Osteoblast (primary cell): ENCODE measurements around the gene CAPZB. TPM values are rescaled to one million over a fixed set of nuclear protein-coding genes. Genes with fewer than 3 reads are reported as not detected.

ENCODE experiments used
- DNase-seq: peaks from one replicate; pipeline ENCODE4 v3.0.0; 2011; ENCODE audit warnings: low spot score, mixed read lengths; ENCODE audit not compliant: insufficient read length; ENCODE audit errors: missing footprints
- H2AFZ ChIP-seq: 2 replicates; pipeline ENCODE4 v1.6.0; 2011; ENCODE audit warnings: mild to moderate bottlenecking, low read length
- H3K27ac ChIP-seq: 2 replicates; pipeline ENCODE4 v1.5.1; 2011; ENCODE audit warnings: mild to moderate bottlenecking, low read depth, low read length, moderate library complexity
- H3K27me3 ChIP-seq: 2 replicates; pipeline ENCODE4 v1.6.0; 2012; ENCODE audit warnings: mild to moderate bottlenecking, control low read depth, inconsistent platforms, low read length, moderate library complexity; ENCODE audit not compliant: insufficient read depth
- H3K36me3 ChIP-seq: 2 replicates; pipeline ENCODE4 v1.5.1; 2011; ENCODE audit warnings: mild to moderate bottlenecking, low read length, control low read depth, moderate library complexity; ENCODE audit not compliant: insufficient read depth
- H3K4me1 ChIP-seq: 2 replicates; pipeline ENCODE4 v1.5.1; 2011; ENCODE audit warnings: mild to moderate bottlenecking, low read length, control low read depth, moderate library complexity; ENCODE audit not compliant: insufficient read depth
- H3K4me2 ChIP-seq: 2 replicates; pipeline ENCODE4 v1.6.0; 2011; ENCODE audit warnings: mild to moderate bottlenecking, low read length; ENCODE audit not compliant: insufficient read depth
- H3K4me3 ChIP-seq: fragments of 200-600 bp; sonication (generic); 3 replicates; pipeline ENCODE4 v1.5.1; 2012; ENCODE audit warnings: mild to moderate bottlenecking, low read length, inconsistent platforms; ENCODE audit not compliant: insufficient read depth
- H3K79me2 ChIP-seq: 2 replicates; pipeline ENCODE4 v1.6.0; 2012; ENCODE audit warnings: mild to moderate bottlenecking, low read length, control low read depth, inconsistent platforms; ENCODE audit not compliant: insufficient read depth
- H3K9me3 ChIP-seq: 2 replicates; pipeline ENCODE4 v1.5.1; 2011; ENCODE audit warnings: low read depth, low read length, control low read depth
- H4K20me1 ChIP-seq: 2 replicates; pipeline ENCODE4 v1.6.0; 2012; ENCODE audit warnings: mild to moderate bottlenecking, low read length, control low read depth; ENCODE audit not compliant: insufficient read depth
- total RNA-seq: library from RNA; depleted of rRNA; stranded (reverse); fragments of >200 nt; gene quantifications from 2 replicates; pipeline ENCODE4 v1.2.3, GENCODE V29; 2012
- TF ChIP-seq, protein P1 (sequence below): IDR thresholded peaks from 2 replicates; pipeline ENCODE4 v1.5.1; 2011; ENCODE audit warnings: mild to moderate bottlenecking, low read depth, low read length, moderate library complexity; ENCODE audit errors: extremely low read depth

Gene CAPZB
- total RNA-seq, 1 donor, result 217 TPM

DNA sequence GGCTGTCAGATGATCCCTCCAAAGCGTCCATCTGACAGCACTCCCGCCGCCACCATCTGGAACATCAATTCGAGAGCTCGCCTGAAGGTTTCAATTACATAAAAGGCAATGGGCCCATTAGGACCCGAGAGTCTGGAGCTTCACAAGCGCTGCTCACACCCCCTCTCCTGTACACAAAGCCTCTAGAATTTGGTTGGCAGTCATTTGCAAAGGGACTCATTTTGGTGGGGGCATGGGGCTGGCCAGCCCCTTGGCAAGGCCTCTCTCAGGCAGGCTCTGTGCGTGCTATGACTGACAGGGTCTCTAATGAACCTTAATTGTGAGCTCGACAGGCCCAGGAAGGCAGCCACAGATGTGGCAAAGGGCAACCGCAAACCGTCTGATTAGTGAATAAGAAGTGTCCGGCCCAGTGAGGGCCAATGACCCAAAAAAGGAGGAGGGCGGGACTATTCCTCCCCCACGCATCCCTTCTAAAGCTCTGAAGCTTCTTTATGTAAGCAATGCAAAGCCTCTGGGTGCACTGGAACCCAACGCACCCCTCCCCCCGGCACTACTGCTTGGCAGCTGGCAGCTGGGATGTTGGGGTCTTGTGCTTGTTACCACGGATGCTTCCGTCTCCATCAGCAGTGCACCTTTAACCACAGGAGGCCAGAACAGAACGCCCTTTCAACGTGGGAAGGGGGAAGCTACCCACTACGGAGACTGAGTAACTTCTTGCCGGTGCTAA lies 79.4 kb downstream of the CAPZB start:
- H3K27ac ChIP-seq, result no peak overlapping the region
- no peak overlapping the region for H3K4me3 ChIP-seq
- TF ChIP-seq, protein P1, sequence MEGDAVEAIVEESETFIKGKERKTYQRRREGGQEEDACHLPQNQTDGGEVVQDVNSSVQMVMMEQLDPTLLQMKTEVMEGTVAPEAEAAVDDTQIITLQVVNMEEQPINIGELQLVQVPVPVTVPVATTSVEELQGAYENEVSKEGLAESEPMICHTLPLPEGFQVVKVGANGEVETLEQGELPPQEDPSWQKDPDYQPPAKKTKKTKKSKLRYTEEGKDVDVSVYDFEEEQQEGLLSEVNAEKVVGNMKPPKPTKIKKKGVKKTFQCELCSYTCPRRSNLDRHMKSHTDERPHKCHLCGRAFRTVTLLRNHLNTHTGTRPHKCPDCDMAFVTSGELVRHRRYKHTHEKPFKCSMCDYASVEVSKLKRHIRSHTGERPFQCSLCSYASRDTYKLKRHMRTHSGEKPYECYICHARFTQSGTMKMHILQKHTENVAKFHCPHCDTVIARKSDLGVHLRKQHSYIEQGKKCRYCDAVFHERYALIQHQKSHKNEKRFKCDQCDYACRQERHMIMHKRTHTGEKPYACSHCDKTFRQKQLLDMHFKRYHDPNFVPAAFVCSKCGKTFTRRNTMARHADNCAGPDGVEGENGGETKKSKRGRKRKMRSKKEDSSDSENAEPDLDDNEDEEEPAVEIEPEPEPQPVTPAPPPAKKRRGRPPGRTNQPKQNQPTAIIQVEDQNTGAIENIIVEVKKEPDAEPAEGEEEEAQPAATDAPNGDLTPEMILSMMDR, result no peak
- H2AFZ ChIP-seq, result no peak overlapping the region
- H3K79me2 ChIP-seq, result peaks cover 96% of the 10 kb centered on the region
- H3K27me3 ChIP-seq, result no peaks in the 10 kb centered on the region
- H3K4me2 ChIP-seq, result no peak overlapping the region
- peaks cover 13% of the 10 kb centered on the region for H3K4me1 ChIP-seq
- peaks cover 71% of the 10 kb centered on the region for H4K20me1 ChIP-seq
- no peak for DNase-seq
- peaks cover 14% of the 10 kb centered on the region for H3K36me3 ChIP-seq
- no peaks in the 10 kb centered on the region for H3K9me3 ChIP-seq

DNA sequence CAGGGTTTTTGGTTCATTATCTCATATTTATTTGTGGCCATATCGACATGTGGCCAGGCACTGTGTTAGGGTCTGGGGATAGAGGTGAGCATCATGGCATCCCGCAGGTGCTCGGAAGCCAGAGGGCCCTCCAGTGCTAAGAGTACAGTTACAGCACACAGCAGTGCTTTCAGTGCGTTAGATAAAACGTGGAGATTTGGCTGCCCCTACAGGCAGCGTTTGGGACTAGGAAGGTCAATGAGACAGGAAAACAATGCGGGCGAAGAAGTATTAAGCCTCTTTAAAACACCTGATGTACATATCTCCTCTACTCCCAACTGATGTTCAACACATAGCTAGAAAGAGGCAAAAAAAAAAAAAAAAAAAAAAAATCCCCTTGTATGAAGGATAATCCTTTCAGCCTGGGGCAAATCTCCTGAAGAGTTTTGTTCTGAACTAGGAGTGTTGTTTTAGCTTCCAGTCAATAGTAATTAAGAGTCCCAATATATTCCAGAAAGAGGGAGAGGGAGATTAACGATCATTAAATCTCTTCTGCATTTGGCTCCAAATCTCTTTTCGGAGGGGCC lies 80.1 kb downstream of the CAPZB start:
- Histone ChIP-seq H3K9me3 (no peaks in the 10 kb centered on the region), H3K4me2 (no peak overlapping the region), H3K27ac (no peak overlapping the region), H3K79me2 (peaks cover 96% of the 10 kb centered on the region), H3K4me3 (no peak overlapping the region), H2AFZ (no peak overlapping the region), H4K20me1 (peaks cover 64% of the 10 kb centered on the region), H3K27me3 (no peaks in the 10 kb centered on the region), H3K4me1 (peaks cover 19% of the 10 kb centered on the region), H3K36me3 (peaks cover 14% of the 10 kb centered on the region)
- no peak for DNase-seq
- TF ChIP-seq, protein P1, result no peak

DNA sequence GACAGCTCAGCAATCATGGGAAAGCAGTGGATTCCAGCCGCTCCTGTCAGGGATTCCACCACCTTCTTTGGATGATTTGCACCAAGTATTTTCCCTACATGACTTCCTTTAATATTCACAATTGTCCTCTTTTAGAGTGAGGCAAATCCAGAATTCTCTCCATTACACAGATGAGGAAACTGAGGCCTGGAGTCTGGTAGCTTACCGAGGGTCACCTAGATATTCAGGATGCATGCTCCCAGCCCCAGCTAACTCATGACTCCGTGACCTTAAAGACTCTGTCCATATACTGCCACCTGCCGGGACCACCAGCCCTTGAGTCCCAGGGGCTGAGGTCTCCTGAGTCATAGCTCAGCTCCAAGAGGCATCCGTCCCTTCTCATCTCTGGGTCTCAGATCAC lies 80.6 kb downstream of the CAPZB start:
- TF ChIP-seq, protein P1, result no peak
- DNase-seq, result no peak
- H3K4me2 ChIP-seq, result no peak overlapping the region
- peaks cover 61% of the 10 kb centered on the region for H4K20me1 ChIP-seq
- H3K27me3 ChIP-seq, result no peaks in the 10 kb centered on the region
- no peak overlapping the region for H3K4me3 ChIP-seq
- no peak overlapping the region for H2AFZ ChIP-seq
- no peak overlapping the region for H3K27ac ChIP-seq
- H3K4me1 ChIP-seq, result peaks cover 25% of the 10 kb centered on the region
- peaks cover 96% of the 10 kb centered on the region for H3K79me2 ChIP-seq
- H3K9me3 ChIP-seq, result no peaks in the 10 kb centered on the region
- H3K36me3 ChIP-seq, result peaks cover 14% of the 10 kb centered on the region

DNA sequence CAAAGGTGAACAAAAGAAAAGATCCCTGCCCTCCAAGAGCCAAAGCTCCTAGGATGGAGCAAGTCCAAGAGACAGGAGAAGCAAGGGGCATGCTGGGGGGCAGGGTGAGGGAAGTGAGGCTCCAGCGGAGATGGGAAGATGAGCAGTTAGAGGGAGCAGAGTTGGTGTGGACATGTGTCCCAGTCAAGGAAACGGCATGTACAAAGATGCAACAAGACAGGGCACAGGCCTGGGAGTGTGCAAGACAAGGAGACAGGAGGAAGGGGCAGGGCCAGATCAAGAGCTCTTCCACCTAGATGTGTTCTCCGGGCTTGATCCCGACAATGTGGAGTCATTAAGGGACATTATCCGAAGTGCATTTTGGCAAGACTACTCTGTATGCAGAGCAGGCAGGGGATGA lies 82.1 kb downstream of the CAPZB start:
- TF ChIP-seq, protein P1, result no peak
- no peaks in the 10 kb centered on the region for H3K27me3 ChIP-seq
- no peak for DNase-seq
- no peak overlapping the region for H3K4me2 ChIP-seq
- H3K79me2 ChIP-seq, result peaks cover 94% of the 10 kb centered on the region
- H3K4me3 ChIP-seq, result no peak overlapping the region
- H3K9me3 ChIP-seq, result no peaks in the 10 kb centered on the region
- H4K20me1 ChIP-seq, result peaks cover 54% of the 10 kb centered on the region
- no peak overlapping the region for H3K27ac ChIP-seq
- peaks cover 17% of the 10 kb centered on the region for H3K36me3 ChIP-seq
- peaks cover 38% of the 10 kb centered on the region for H3K4me1 ChIP-seq
- H2AFZ ChIP-seq, result no peak overlapping the region
